HepG2 (cell line): ENCODE measurements around the gene COL9A3. TPM values are rescaled to one million over a fixed set of nuclear protein-coding genes. Genes with fewer than 3 reads are reported as not detected.

ENCODE experiments used
- GLI4 ChIP-seq: sonication (generic); formaldehyde crosslinking; IDR thresholded peaks from 2 replicates; pipeline ENCODE4 v1.5.1; 2020; ENCODE audit warnings: missing genetic modification reagents, mild to moderate bottlenecking, moderate library complexity, borderline replicate concordance
- KMT2A ChIP-seq: sonication (generic); formaldehyde crosslinking; IDR thresholded peaks from 2 replicates; pipeline ENCODE4 v1.4.0; 2020; ENCODE audit warnings: missing genetic modification reagents
- MAF1 ChIP-seq: sonication (generic); formaldehyde crosslinking; IDR thresholded peaks from 2 replicates; pipeline ENCODE4 v1.5.0; 2020; ENCODE audit warnings: missing genetic modification reagents, borderline replicate concordance
- MAFK ChIP-seq, 2 experiments: IDR thresholded peaks in 1 of 2; conservative IDR thresholded peaks in 1 of 2; 2 replicates each; pipeline ENCODE4 v1.6.1; 2011; ENCODE audit warnings: improper control_type of control experiment in 2 of 2, low read length in 2 of 2
- STAG1 ChIP-seq: sonication (generic); formaldehyde crosslinking; IDR thresholded peaks from 2 replicates; pipeline ENCODE4 v1.4.0; 2020; ENCODE audit warnings: missing genetic modification reagents
- ZBTB39 ChIP-seq: sonication (generic); formaldehyde crosslinking; IDR thresholded peaks from 2 replicates; pipeline ENCODE4 v1.5.0; 2020; ENCODE audit warnings: missing genetic modification reagents
- ZFP62 ChIP-seq: sonication (generic); formaldehyde crosslinking; IDR thresholded peaks from 2 replicates; pipeline ENCODE4 v1.4.0; 2020; ENCODE audit warnings: missing genetic modification reagents
- ZNF12 ChIP-seq: sonication (generic); formaldehyde crosslinking; IDR thresholded peaks from 2 replicates; pipeline ENCODE4 v1.5.0; 2020; ENCODE audit warnings: missing genetic modification reagents
- ZNF20 ChIP-seq: sonication (generic); formaldehyde crosslinking; IDR thresholded peaks from 2 replicates; pipeline ENCODE4 v1.4.0; 2020; ENCODE audit warnings: mild to moderate bottlenecking, moderate library complexity, missing genetic modification reagents
- ZNF230 ChIP-seq: sonication (generic); formaldehyde crosslinking; IDR thresholded peaks from 2 replicates; pipeline ENCODE4 v1.4.0; 2020; ENCODE audit warnings: mild to moderate bottlenecking, missing genetic modification reagents
- ZNF33B ChIP-seq: sonication (generic); formaldehyde crosslinking; IDR thresholded peaks from 2 replicates; pipeline ENCODE4 v1.5.1; 2020; ENCODE audit warnings: mild to moderate bottlenecking, missing genetic modification reagents
- ZNF543 ChIP-seq: sonication (generic); formaldehyde crosslinking; IDR thresholded peaks from 2 replicates; pipeline ENCODE4 v1.4.0; 2020; ENCODE audit warnings: mild to moderate bottlenecking, missing genetic modification reagents
- ZNF609 ChIP-seq: sonication (generic); formaldehyde crosslinking; IDR thresholded peaks from 2 replicates; pipeline ENCODE4 v1.4.0; 2020; ENCODE audit warnings: mild to moderate bottlenecking, missing genetic modification reagents, borderline replicate concordance
- ZNF646 ChIP-seq: sonication (generic); formaldehyde crosslinking; IDR thresholded peaks from 2 replicates; pipeline ENCODE4 v1.9.0; 2021; ENCODE audit warnings: mild to moderate bottlenecking, missing genetic modification reagents
- polyA plus RNA-seq, 8 experiments: library from polyadenylated mRNA; depleted of rRNA in 3 of 8; stranded (reverse) in 7 of 8; unstranded in 1 of 8; fragments of >200 nt; fragmentation: Illumina TruSeq in 4 of 8; extraction: Trizol in 4 of 8; gene quantifications; 2 replicates each; pipeline versions ENCODE4 v1.2.1 to v1.2.3, GENCODE V29; 2011 to 2016; ENCODE audit warnings: low read depth in 4 of 8, missing spikeins in 1 of 8, mixed read lengths in 1 of 8; ENCODE audit not compliant: insufficient read depth in 1 of 8
- total RNA-seq, 5 experiments: library from RNA; depleted of rRNA; stranded (reverse); fragments of >200 nt; fragmentation: Illumina TruSeq; extraction: Trizol; gene quantifications; 2 replicates each; pipeline ENCODE4 v1.2.3, GENCODE V29; 2016; ENCODE audit warnings: low read depth in 1 of 5

The COL9A3 gene
- total and polyA plus RNA-seq, 2 of the 13 experiments (the other 11 are each of a cell fraction or from before 2014, with no cell fraction given): 155 to 204 TPM

GRCh38 chr20:62795023-62795761 lies 21.7 kb upstream of the COL9A3 start (continued):
- TF ChIP-seq ZNF609 (CRISPR knock-in tag): no peak; the same call in 1 of the 2 replicates
- peak; percentile 79; the same call in 1 of the 2 replicates for TF ChIP-seq ZNF543 (CRISPR knock-in tag)
- TF ChIP-seq ZNF12 (CRISPR knock-in tag): peak; percentile 50
- TF ChIP-seq ZBTB39: no peak
- TF ChIP-seq ZNF20 (CRISPR knock-in tag): peak; percentile 79; the same call in 1 of the 2 replicates
- TF ChIP-seq ZNF33B: no peak; the same call in 1 of the 2 replicates
- TF ChIP-seq GLI4: no peak
- no peak for TF ChIP-seq STAG1 (CRISPR knock-in tag)
- no peak for TF ChIP-seq ZFP62 (CRISPR knock-in tag)
- TF ChIP-seq ZNF230 (CRISPR knock-in tag): peak; percentile 91
- TF ChIP-seq KMT2A (CRISPR knock-in tag): no peak; the same call in 1 of the 2 replicates
- TF ChIP-seq ZNF646 (CRISPR knock-in tag): no peak; the same call in 1 of the 2 replicates
- no peak for TF ChIP-seq MAFK (conservative IDR thresholded peaks at IDR 0.05 in 1 of 2, IDR thresholded peaks at IDR 0.05 in 1 of 2; ENCODE audit: low read length in 2 of 2)
- 0 out of 2 replicates have a peak, but pooled peaks have one; percentile 54 for TF ChIP-seq MAF1 (CRISPR knock-in tag)
